Smooth muscle cell (in vitro differentiated cells): ENCODE results near the gene LRRFIP1. TPM values are rescaled to one million over a fixed set of nuclear protein-coding genes. Genes with fewer than 3 reads are reported as not detected.

Experiments used
- DNase-seq: peaks from one replicate; lab custom pipeline; 2025; ENCODE audit not compliant: unreplicated experiment; lab: John Stamatoyannopoulos, UW
- H2AFZ ChIP-seq: fragments of 200-600 bp; sonication (generic); 2 replicates; pipeline ENCODE4 v1.6.0; 2016; ENCODE audit warnings: antibody characterized with exemption, low read depth, mild to moderate bottlenecking
- H3F3A ChIP-seq: fragments of 200-600 bp; sonication (generic); 2 replicates; pipeline ENCODE4 v1.6.0; 2017; ENCODE audit warnings: antibody characterized with exemption, low read depth
- H3K27ac ChIP-seq: fragments of 200-600 bp; sonication (generic); 2 replicates; pipeline ENCODE4 v1.5.1; 2016; ENCODE audit warnings: low read depth, mild to moderate bottlenecking
- H3K27me3 ChIP-seq: fragments of 200-600 bp; sonication (generic); 2 replicates; pipeline ENCODE4 v1.6.1; 2016; ENCODE audit warnings: low read depth, mild to moderate bottlenecking
- H3K36me3 ChIP-seq: fragments of 200-600 bp; sonication (generic); 2 replicates; pipeline ENCODE4 v1.5.1; 2016; ENCODE audit warnings: low read depth
- H3K4me1 ChIP-seq: fragments of 200-600 bp; sonication (generic); 2 replicates; pipeline ENCODE4 v1.5.1; 2016; ENCODE audit warnings: low read depth
- H3K4me2 ChIP-seq: fragments of 200-600 bp; sonication (generic); 2 replicates; pipeline ENCODE4 v1.6.0; 2016; ENCODE audit warnings: mild to moderate bottlenecking
- H3K4me3 ChIP-seq: fragments of 200-600 bp; sonication (generic); 2 replicates; pipeline ENCODE4 v1.5.1; 2016; ENCODE audit warnings: mild to moderate bottlenecking
- H3K79me2 ChIP-seq: fragments of 200-600 bp; sonication (generic); 2 replicates; pipeline ENCODE4 v1.6.0; 2016; ENCODE audit warnings: low read depth, mild to moderate bottlenecking
- H3K9ac ChIP-seq: fragments of 200-600 bp; sonication (generic); 2 replicates; pipeline ENCODE4 v1.6.0; 2016; ENCODE audit warnings: low read depth
- H3K9me3 ChIP-seq: fragments of 200-600 bp; sonication (generic); replicated peaks from 2 replicates; pipeline ENCODE4 v1.5.1; 2016; ENCODE audit warnings: low read depth
- H4K20me1 ChIP-seq: fragments of 200-600 bp; sonication (generic); 2 replicates; pipeline ENCODE4 v1.6.0; 2016; ENCODE audit warnings: low read depth
- WGBS: methylation state at CpG from one replicate; pipeline ENCODE4 v1.1.7; 2016; ENCODE audit warnings: low lambda C conversion rate; 5-methylcytosine and 5-hydroxymethylcytosine counted together
- polyA plus RNA-seq: library from polyadenylated mRNA; unstranded; fragments of >200 nt; fragmentation: Nextera tagmentation; extraction: Ambion mirVana; gene quantifications from 2 replicates; pipeline ENCODE4 v1.2.1, GENCODE V29; 2016
- total RNA-seq: library from RNA; depleted of rRNA; stranded (reverse); fragments of >200 nt; gene quantifications from 2 replicates; pipeline ENCODE4 v1.2.3, GENCODE V29; 2014
- TF ChIP-seq, protein P1 (sequence below): fragments of 200-600 bp; sonication (generic); IDR thresholded peaks from 2 replicates; pipeline ENCODE4 v1.5.1; 2017; ENCODE audit warnings: borderline replicate concordance, mild to moderate bottlenecking, antibody characterized with exemption; ENCODE audit not compliant: insufficient read depth, poor library complexity, severe bottlenecking

LRRFIP1 gene, protein sequence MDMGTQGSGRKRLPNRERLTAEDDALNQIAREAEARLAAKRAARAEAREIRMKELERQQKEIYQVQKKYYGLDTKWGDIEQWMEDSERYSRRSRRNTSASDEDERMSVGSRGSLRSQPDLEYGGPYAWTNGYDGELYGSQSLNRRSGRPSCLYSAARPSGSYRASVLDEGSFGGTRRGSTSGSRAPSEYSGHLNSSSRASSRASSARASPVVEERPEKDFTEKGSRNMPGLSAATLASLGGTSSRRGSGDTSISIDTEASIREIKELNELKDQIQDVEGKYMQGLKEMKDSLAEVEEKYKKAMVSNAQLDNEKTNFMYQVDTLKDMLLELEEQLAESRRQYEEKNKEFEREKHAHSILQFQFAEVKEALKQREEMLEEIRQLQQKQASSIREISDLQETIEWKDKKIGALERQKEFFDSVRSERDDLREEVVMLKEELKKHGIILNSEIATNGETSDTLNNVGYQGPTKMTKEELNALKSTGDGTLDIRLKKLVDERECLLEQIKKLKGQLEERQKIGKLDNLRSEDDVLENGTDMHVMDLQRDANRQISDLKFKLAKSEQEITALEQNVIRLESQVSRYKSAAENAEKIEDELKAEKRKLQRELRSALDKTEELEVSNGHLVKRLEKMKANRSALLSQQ
- total RNA-seq, result 36.2 and 49.5 TPM in 2 replicates
- polyA plus RNA-seq, result 65.1 and 82.7 TPM in 2 replicates

DNA sequence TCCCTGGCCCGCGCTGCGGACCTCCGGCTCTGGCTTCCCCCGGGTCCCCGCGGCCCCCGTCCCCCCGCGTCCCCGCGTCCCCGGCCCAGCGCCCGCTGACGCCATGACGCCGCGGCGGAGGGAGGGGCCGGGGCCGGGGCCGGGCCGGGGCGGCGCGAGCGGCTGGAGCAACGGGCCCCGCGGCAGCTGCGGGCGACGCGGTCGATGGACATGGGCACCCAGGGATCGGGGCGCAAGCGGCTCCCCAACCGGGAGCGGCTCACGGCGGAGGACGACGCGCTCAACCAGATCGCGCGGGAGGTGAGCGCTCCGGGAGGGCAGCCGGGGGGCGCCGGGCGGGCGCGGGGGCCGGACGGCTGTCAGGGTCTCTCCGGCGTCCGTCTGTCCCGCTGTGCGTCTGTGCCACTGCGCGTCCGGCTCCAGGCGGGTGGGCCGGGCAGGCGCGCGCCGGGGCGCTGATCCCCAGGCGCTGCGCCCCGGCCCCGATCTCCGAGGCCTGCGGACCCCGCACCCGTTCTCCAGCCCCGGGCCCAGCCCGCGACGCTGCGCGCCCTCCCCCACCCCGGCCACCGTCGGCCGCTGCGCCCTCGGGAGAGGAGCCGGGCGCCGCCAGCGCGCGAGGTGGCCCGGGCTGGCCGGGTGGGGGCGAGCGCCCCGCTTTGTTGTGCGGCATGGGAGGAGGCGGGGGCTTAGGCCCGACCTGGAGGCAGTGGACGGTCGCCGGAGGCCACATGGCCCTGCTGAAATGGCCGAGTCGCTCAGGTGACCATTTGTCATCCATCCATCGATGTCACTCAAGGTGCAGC lies at the start of gene LRRFIP1:
TSS of gene LRRFIP1 (plus strand) at position 147 of the 806 bp plus-strand sequence. CDS start at position 205, 58 bp downstream.
- no peaks in the 10 kb centered on the region for H3K9me3 ChIP-seq
- TF ChIP-seq, protein P1, sequence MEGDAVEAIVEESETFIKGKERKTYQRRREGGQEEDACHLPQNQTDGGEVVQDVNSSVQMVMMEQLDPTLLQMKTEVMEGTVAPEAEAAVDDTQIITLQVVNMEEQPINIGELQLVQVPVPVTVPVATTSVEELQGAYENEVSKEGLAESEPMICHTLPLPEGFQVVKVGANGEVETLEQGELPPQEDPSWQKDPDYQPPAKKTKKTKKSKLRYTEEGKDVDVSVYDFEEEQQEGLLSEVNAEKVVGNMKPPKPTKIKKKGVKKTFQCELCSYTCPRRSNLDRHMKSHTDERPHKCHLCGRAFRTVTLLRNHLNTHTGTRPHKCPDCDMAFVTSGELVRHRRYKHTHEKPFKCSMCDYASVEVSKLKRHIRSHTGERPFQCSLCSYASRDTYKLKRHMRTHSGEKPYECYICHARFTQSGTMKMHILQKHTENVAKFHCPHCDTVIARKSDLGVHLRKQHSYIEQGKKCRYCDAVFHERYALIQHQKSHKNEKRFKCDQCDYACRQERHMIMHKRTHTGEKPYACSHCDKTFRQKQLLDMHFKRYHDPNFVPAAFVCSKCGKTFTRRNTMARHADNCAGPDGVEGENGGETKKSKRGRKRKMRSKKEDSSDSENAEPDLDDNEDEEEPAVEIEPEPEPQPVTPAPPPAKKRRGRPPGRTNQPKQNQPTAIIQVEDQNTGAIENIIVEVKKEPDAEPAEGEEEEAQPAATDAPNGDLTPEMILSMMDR, result no peak
- H2AFZ ChIP-seq, result peak within 1 kb of the TSS; percentile 75
- peaks cover 36% of the 10 kb centered on the region for H4K20me1 ChIP-seq
- 2% methylated on average over 35 of the region's 114 CpGs for WGBS
- peaks cover 6% of the 10 kb centered on the region for H3K4me1 ChIP-seq
- H3K36me3 ChIP-seq, result no peaks in the 10 kb centered on the region
- peak within 1 kb of the TSS; percentile 62 for H3K4me3 ChIP-seq
- DNase-seq, result no peak
- peaks cover 4% of the 10 kb centered on the region for H3F3A ChIP-seq
- peaks cover 8% of the 10 kb centered on the region for H3K79me2 ChIP-seq
- H3K27me3 ChIP-seq, result no peaks in the 10 kb centered on the region
- H3K4me2 ChIP-seq, result peak within 1 kb of the TSS; percentile 87
- peak within 1 kb of the TSS; percentile 60 for H3K9ac ChIP-seq
- no peak within 1 kb of the TSS for H3K27ac ChIP-seq

DNA sequence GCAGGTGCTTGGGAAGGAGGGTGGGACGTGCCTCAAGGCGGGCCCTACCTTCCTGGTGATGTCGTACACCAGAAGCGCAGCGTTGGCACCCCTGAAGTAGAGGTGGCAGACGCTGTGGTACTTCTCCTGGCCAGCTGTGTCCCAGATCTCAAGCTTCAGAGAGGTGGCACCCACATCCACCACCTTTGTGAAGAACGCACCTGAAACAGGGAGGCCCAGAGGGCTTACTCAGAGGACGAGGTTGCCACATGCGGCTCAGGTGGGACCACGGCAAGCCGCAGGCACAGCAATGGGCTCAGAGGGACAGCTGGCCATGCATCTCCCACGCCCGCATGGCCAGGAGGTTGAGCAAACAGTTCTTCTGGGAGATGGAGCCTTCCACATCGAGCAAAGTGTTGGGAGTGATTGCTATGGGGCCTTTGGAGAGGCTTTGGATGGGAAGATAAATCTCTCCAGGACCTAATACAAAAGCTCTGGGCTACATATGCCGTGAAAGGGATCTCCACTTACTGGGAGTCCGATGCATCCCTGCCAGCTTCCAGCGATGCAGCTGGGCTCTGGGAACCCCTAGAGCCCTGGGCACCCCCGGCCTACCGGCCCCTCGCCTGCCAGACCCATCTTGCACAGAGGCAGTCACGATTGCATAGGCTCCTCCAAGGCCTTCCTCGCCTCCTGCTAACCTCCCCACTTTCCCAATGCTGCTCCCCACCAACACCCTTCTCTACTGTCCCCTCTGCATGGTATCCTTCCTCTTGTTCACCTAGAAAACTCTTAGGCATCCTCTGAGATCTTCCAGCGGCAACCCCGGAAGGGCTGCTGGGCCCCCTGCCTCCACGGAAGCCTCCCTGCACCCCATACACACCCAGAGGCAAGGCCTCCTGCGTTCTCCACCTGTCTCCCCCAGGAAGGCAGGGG lies 49.2 kb upstream of the LRRFIP1 start:
- Histone ChIP-seq H3K9ac (no peak overlapping the region), H3K4me1 (peaks cover 5% of the 10 kb centered on the region), H3F3A (no peaks in the 10 kb centered on the region), H3K4me2 (no peak overlapping the region), H3K36me3 (no peaks in the 10 kb centered on the region), H3K27ac (no peak overlapping the region), H3K27me3 (no peaks in the 10 kb centered on the region), H4K20me1 (no peaks in the 10 kb centered on the region), H3K4me3 (no peak overlapping the region), H2AFZ (no peak overlapping the region), H3K79me2 (no peaks in the 10 kb centered on the region), H3K9me3 (no peaks in the 10 kb centered on the region)
- no peak for DNase-seq
- WGBS, result 94% methylated on average over 26 of the region's 26 CpGs
- TF ChIP-seq, protein P1, result no peak

DNA sequence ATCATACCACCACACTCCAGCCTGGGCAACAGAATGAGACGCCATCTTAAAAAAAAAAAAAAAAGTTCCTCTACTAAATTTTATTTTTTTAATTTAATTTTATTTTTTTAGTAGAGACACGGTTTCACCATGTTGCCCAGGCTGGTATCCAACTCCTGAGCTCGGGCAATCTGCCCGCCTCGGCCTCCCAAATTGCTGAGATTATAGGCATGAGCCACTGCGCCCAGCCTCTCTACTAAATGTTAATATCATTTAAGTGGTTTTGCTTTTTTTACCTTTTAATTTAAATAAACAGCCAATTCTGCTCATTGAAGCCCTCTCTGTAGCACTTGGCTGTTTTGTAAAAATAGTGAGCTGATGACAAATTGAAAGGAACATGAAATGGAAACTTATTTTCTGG lies 46.1 kb upstream of the LRRFIP1 start:
- H3K4me3 ChIP-seq, result no peak overlapping the region
- TF ChIP-seq, protein P1, result no peak
- 93% methylated on average over 6 of the region's 6 CpGs for WGBS
- H3K4me1 ChIP-seq, result peaks cover 5% of the 10 kb centered on the region
- no peak overlapping the region for H3K9ac ChIP-seq
- no peaks in the 10 kb centered on the region for H4K20me1 ChIP-seq
- H2AFZ ChIP-seq, result no peak overlapping the region
- H3K36me3 ChIP-seq, result no peaks in the 10 kb centered on the region
- H3F3A ChIP-seq, result no peaks in the 10 kb centered on the region
- no peak overlapping the region for H3K4me2 ChIP-seq
- no peak overlapping the region for H3K27ac ChIP-seq
- H3K9me3 ChIP-seq, result no peaks in the 10 kb centered on the region
- DNase-seq, result no peak
- H3K27me3 ChIP-seq, result no peaks in the 10 kb centered on the region
- no peaks in the 10 kb centered on the region for H3K79me2 ChIP-seq
